SK-N-MC (cell line): ENCODE data around the gene RBM10.

ENCODE experiments used
- EZH2 ChIP-seq: fragments of 200-600 bp; sonication (generic); IDR thresholded peaks from one replicate; pipeline ENCODE4 v1.6.1; 2017; ENCODE audit warnings: antibody characterized with exemption
- POLR2AphosphoS5 ChIP-seq: IDR thresholded peaks from 2 replicates; pipeline ENCODE4 v1.6.1; 2012; ENCODE audit warnings: mild to moderate bottlenecking, low read depth, low read length, borderline replicate concordance

GRCh38 chrX:47224266-47224895, 79.4 kb downstream of the RBM10 start:
- TF ChIP-seq POLR2AphosphoS5: no peak
- TF ChIP-seq EZH2: no peak
